ENCODE measurements around the gene DLG2. TPM values are rescaled to one million over a fixed set of nuclear protein-coding genes. Genes with fewer than 3 reads are reported as not detected.

Gene DLG2
- total RNA-seq, 4 donors from 2014 or later, result 37.9 to 71.5 (median 44.9) TPM

DNA sequence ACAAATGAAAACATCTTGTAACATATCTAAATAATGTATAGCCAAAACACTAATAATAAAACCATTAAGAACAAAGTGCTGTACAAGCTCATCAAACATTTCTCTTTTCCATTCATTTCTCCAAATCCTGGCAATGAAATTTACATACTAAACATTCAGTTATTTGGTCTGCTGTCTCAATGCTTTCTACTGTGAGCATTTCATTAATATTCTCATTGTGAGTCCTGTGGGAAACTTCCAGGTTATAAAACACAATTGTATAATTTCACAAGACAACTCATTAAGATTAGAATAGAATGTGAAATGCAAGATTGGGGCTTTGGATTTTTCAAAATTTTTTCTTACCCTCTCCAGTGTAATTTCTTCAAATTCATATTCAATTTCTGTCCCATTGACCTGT lies 1464.0 kb downstream of the DLG2 start:
- H3K36me3 ChIP-seq, result no peaks in the 10 kb centered on the region
- no peaks in the 10 kb centered on the region for H3K9me3 ChIP-seq
- TF ChIP-seq POLR2A (IDR thresholded peaks at IDR 0.05) (no peak), POLR2AphosphoS5 (IDR thresholded peaks at IDR 0.05) (no peak), EP300 (IDR thresholded peaks at IDR 0.05) (no peak)
- TF ChIP-seq, protein P1, sequence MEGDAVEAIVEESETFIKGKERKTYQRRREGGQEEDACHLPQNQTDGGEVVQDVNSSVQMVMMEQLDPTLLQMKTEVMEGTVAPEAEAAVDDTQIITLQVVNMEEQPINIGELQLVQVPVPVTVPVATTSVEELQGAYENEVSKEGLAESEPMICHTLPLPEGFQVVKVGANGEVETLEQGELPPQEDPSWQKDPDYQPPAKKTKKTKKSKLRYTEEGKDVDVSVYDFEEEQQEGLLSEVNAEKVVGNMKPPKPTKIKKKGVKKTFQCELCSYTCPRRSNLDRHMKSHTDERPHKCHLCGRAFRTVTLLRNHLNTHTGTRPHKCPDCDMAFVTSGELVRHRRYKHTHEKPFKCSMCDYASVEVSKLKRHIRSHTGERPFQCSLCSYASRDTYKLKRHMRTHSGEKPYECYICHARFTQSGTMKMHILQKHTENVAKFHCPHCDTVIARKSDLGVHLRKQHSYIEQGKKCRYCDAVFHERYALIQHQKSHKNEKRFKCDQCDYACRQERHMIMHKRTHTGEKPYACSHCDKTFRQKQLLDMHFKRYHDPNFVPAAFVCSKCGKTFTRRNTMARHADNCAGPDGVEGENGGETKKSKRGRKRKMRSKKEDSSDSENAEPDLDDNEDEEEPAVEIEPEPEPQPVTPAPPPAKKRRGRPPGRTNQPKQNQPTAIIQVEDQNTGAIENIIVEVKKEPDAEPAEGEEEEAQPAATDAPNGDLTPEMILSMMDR (IDR thresholded peaks at IDR 0.05), result no peak
- no peak overlapping the region for H3K27ac ChIP-seq
- no peaks in the 10 kb centered on the region for H3K27me3 ChIP-seq
- DNase-seq (ENCODE audit: low spot score in 2 of 2), result no peak
- no peak overlapping the region for H3K4me3 ChIP-seq
- H3K4me1 ChIP-seq, result no peaks in the 10 kb centered on the region

DNA sequence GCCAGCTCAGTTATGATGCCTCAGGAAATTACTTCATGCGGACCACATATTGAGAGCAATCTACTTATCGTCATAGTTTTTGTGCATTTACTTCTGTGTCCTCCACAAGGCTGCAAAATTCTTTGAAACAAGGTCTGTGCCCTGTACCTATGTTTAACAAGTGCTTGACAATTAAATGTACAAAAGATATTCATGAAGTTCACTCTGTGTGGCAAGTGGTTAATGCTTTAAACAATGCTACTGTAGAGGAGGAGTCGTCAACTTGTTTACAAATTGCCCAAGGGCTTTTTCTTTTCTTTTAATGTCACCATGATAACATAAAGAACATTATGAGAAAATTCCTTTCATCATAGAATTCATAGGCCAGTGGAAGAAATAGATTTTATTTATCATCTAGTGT lies 1469.5 kb downstream of the DLG2 start:
- DNase-seq (ENCODE audit: low spot score in 2 of 2), result no peak
- Histone ChIP-seq H3K27me3 (no peaks in the 10 kb centered on the region), H3K4me1 (no peaks in the 10 kb centered on the region), H3K4me3 (no peak overlapping the region), H3K36me3 (no peaks in the 10 kb centered on the region), H3K9me3 (no peaks in the 10 kb centered on the region), H3K27ac (no peak overlapping the region)
- WGBS, result 82% methylated on average over 3 of the region's 3 CpGs
- TF ChIP-seq, protein P1 (IDR thresholded peaks at IDR 0.05), result no peak
- TF ChIP-seq POLR2AphosphoS5 (IDR thresholded peaks at IDR 0.05) (no peak), POLR2A (IDR thresholded peaks at IDR 0.05) (no peak)

DNA sequence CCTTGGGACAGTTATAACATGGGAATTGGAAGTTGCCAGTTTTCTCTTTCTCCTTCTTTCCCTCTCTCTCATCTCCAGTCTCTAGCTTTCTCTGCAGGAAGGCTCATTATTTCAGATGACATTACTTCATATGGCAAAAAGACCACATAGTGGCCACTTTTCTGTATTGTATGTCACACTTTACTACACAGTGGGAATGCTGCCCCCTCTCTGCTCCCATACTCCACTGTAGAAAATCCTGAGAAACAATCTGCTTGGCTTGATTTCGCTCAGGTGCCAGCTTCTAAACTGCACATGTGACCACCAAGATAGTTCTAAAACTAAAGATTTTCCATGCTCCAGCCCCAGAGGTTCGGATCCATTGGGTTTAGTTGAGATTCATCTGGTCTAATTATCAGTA lies 1480.3 kb downstream of the DLG2 start:
- TF ChIP-seq, protein P1 (IDR thresholded peaks at IDR 0.05), result no peak
- TF ChIP-seq POLR2AphosphoS5 (IDR thresholded peaks at IDR 0.05), result no peak
- TF ChIP-seq EP300 (IDR thresholded peaks at IDR 0.05), result no peak
- no peak for TF ChIP-seq POLR2A (IDR thresholded peaks at IDR 0.05)
- WGBS, result 81% methylated on average over 2 of the region's 2 CpGs
- no peak for DNase-seq (ENCODE audit: low spot score in 2 of 2)
- Histone ChIP-seq H3K4me3 (no peak overlapping the region), H3K9me3 (no peaks in the 10 kb centered on the region), H3K4me1 (no peaks in the 10 kb centered on the region), H3K36me3 (no peaks in the 10 kb centered on the region), H3K27ac (no peak overlapping the region), H3K27me3 (no peaks in the 10 kb centered on the region)

DNA sequence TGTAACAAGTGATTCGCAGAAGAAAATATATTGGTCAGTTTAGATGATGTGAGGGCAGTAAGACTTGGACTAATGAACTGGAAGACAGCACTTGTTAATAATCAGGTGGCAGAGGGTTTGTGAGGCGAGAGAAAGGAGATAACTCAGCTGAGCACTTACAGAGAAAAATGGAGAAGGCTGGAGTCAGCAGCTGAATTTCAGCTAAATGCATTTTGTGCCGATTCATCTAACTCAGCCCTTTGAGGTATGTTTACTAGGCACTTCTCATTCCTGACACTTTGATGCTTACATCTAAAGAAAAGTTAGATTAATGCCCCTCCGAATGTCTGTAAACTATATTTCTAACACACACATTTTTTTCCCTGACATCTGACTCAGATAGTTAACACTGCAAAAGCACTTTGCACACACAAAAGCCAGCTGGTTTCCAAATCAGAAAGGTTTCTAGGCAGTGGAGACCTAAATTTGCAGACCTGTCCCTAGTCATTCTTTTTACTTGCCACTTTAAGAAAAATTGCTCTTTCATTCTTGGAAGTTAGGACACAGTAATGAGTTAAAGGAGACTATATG lies 1481.4 kb downstream of the DLG2 start:
- Histone ChIP-seq H3K4me3 (no peak overlapping the region), H3K4me1 (no peaks in the 10 kb centered on the region), H3K36me3 (no peaks in the 10 kb centered on the region), H3K9me3 (no peaks in the 10 kb centered on the region), H3K27me3 (no peaks in the 10 kb centered on the region), H3K27ac (no peak overlapping the region)
- TF ChIP-seq, protein P1 (IDR thresholded peaks at IDR 0.05), result no peak
- TF ChIP-seq EP300 (IDR thresholded peaks at IDR 0.05), result no peak
- TF ChIP-seq POLR2AphosphoS5 (IDR thresholded peaks at IDR 0.05), result no peak
- no peak for DNase-seq (ENCODE audit: low spot score in 2 of 2)
- 46% methylated on average over 4 of the region's 4 CpGs for WGBS

DNA sequence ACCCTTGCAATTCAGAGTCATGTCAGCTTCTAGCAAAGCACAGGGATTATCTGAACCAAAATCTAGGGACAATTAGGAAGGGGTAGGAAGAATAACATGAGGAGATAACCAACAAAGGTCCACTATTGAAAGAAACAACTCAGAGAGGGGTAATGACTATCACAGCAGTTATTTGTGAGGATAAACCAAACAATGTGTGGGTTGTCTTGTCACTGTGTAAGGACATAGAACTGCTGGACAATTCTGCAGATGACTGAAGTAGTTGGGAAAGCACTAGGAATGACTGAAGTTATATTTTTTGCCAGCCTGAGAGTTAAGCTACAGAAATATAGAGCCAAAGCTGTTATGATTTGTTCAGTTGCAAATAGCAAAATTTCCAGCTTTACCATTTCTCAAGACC lies 1482.6 kb downstream of the DLG2 start:
- Histone ChIP-seq H3K36me3 (no peaks in the 10 kb centered on the region), H3K9me3 (no peaks in the 10 kb centered on the region), H3K27ac (no peak overlapping the region), H3K4me1 (no peaks in the 10 kb centered on the region), H3K27me3 (no peaks in the 10 kb centered on the region), H3K4me3 (no peak overlapping the region)
- TF ChIP-seq POLR2AphosphoS5 (IDR thresholded peaks at IDR 0.05) (no peak), POLR2A (IDR thresholded peaks at IDR 0.05) (no peak), EP300 (IDR thresholded peaks at IDR 0.05) (no peak)
- TF ChIP-seq, protein P1 (IDR thresholded peaks at IDR 0.05), result no peak
- no peak for DNase-seq (ENCODE audit: low spot score in 2 of 2)

Measured in suprapubic skin (tissue), 4 donors.